Panc1 (cell line): Measurements from ENCODE around the gene INSIG2. TPM values are rescaled to one million over a fixed set of nuclear protein-coding genes. Genes with fewer than 3 reads are reported as not detected.

Experiments
- ATAC-seq: fragments of 200-7000 bp; cut with Tn5 transposase; 2 replicates; pipeline ENCODE4 v1.9.1; 2020; ENCODE audit warnings: mild to moderate bottlenecking, moderate library complexity
- BruUV-seq: library from RNA; stranded (reverse); fragments of 400-500 nt; replicated peaks from 2 replicates; lab custom pipeline; 2021; lab: Mats Ljungman, UMichigan
- CTCF ChIA-PET: fragments of 300-600 bp; sonication (Branson Sonifier 250); formaldehyde crosslinking; loops from one replicate; lab custom pipeline; 2022; ENCODE audit warnings: antibody characterized with exemption; lab: Charles Lee
- POLR2A ChIA-PET: fragments of 300-600 bp; sonication (Branson Sonifier 250); formaldehyde crosslinking; loops from one replicate; lab custom pipeline; 2022; ENCODE audit warnings: antibody characterized with exemption; lab: Charles Lee
- DNase-seq: peaks from one replicate; pipeline ENCODE4 v3.0.0-alpha.2; 2010; ENCODE audit warnings: low read depth, low spot score
- H3K27ac ChIP-seq: 2 replicates; pipeline ENCODE4 v1.5.1; 2011; ENCODE audit warnings: mild to moderate bottlenecking, low read length, inconsistent platforms
- H3K27me3 ChIP-seq: fragments of 200-500 bp; sonication (Bioruptor generic); 2 replicates; pipeline ENCODE4 v1.6.0; 2014; ENCODE audit warnings: low read length, inconsistent platforms; ENCODE audit not compliant: control insufficient read depth, insufficient read depth
- H3K36me3 ChIP-seq: fragments of 200-500 bp; sonication (Bioruptor generic); 2 replicates; pipeline ENCODE4 v1.5.1; 2014; ENCODE audit warnings: inconsistent platforms, mild to moderate bottlenecking, low read length, moderate library complexity; ENCODE audit not compliant: control insufficient read depth, insufficient read depth
- H3K4me1 ChIP-seq: 2 replicates; pipeline ENCODE4 v1.5.1; 2011; ENCODE audit warnings: inconsistent platforms, mild to moderate bottlenecking, low read length, moderate library complexity; ENCODE audit not compliant: control insufficient read depth, insufficient read depth
- H3K4me3 ChIP-seq, 2 experiments: 2 replicates each; pipeline ENCODE4 v1.5.1; 2011 to 2012; ENCODE audit warnings: low read depth in 2 of 2, low read length in 2 of 2, mild to moderate bottlenecking in 2 of 2, inconsistent platforms in 1 of 2, moderate library complexity in 1 of 2
- H3K9me3 ChIP-seq: fragments of 200-500 bp; sonication (Bioruptor generic); 2 replicates; pipeline ENCODE4 v1.5.1; 2014; ENCODE audit warnings: low read depth, mild to moderate bottlenecking, inconsistent platforms, low read length, moderate library complexity; ENCODE audit not compliant: control insufficient read depth, insufficient read depth
- POLR2AphosphoS5 ChIP-seq: IDR thresholded peaks from 2 replicates; pipeline ENCODE4 v1.6.1; 2012; ENCODE audit warnings: mild to moderate bottlenecking, low read depth, low read length, moderate library complexity
- SIN3A ChIP-seq: IDR thresholded peaks from 2 replicates; pipeline ENCODE4 v1.6.1; 2012; ENCODE audit warnings: low read depth, mild to moderate bottlenecking, low read length, moderate library complexity, borderline replicate concordance; ENCODE audit not compliant: insufficient read depth
- TCF7L2 ChIP-seq: IDR thresholded peaks from 2 replicates; pipeline ENCODE4 v1.6.1; 2011; ENCODE audit warnings: mild to moderate bottlenecking, low read depth, low read length, inconsistent platforms
- in situ Hi-C: cut with HindIII; loops from 2 replicates; pipeline ENCODE4 v1.10.0; 2016; ENCODE audit warnings: low sequenced_read_pairs, low pct_unique_long_range_greater_than_20kb
- intact Hi-C: fragments of 100-400 bp; cut with micrococcal nuclease; formaldehyde crosslinking; loops from one replicate; pipeline ENCODE4 v1.10.0; 2022; ENCODE audit not compliant: unreplicated experiment
- total RNA-seq: library from RNA; stranded (reverse); gene quantifications from one replicate; pipeline ENCODE4 v1.2.1, GENCODE V29; 2021; ENCODE audit not compliant: unreplicated experiment
- TF ChIP-seq, protein P1 (sequence below), 2 experiments: IDR thresholded peaks; 2 replicates each; pipeline ENCODE4 v1.6.1; 2011 to 2012; ENCODE audit warnings: low read depth in 2 of 2, control low read depth in 1 of 2, low read length in 1 of 2, mild to moderate bottlenecking in 1 of 2, moderate library complexity in 1 of 2; ENCODE audit not compliant: insufficient read depth in 1 of 2
- TF ChIP-seq, protein P2 (sequence below): fragments of 450-650 bp; IDR thresholded peaks from 2 replicates; pipeline ENCODE4 v1.5.1; 2017; ENCODE audit warnings: mild to moderate bottlenecking

INSIG2 gene
- total RNA-seq, 1 experiment from 2014 or later, result 9.9 TPM

DNA sequence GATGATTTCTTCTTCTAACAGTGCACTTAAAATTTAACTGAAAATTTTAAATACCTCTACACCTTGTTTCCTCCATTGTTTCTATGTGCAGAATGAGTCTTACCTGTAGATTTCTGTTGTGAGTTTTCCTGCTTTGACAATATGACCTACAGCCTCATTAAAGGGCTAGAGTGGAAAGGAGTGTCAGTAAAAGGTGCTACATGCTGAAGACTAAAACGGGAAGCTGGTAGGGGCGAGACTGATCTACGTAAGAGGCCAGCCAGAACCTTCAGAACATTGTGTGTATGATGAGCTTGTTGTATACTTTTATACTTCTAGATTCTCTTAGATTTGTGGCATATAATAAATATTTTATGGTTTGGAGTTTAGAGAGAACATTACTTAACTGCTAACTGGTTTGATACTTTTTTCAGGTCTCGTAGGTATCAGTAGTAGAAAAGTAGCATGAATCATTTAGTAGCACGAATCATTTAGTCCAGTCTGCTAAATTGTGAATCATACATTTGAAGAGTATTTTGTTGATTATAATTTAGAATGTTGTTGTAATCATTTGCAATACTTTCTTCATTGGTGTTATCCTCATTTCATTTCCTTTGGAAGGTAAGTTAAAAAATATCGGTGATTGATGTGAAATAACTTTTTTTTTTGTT, 14.3 kb downstream of the INSIG2 start:
- Histone ChIP-seq H3K4me1 (no peaks in the 10 kb centered on the region), H3K27me3 (no peaks in the 10 kb centered on the region), H3K36me3 (peaks cover 3% of the 10 kb centered on the region; the same call in 1 of the 2 replicates), H3K27ac (no peak overlapping the region), H3K9me3 (no peaks in the 10 kb centered on the region), H3K4me3 (no peak overlapping the region)
- POLR2A ChIA-PET, result no interaction called here
- intact Hi-C loops (no loop called here), in situ Hi-C loops (no loop called here)
- DNase-seq (no peak), ATAC-seq (no peak)
- CTCF ChIA-PET, result no interaction called here
- no peak for TF ChIP-seq SIN3A
- TF ChIP-seq POLR2AphosphoS5, result no peak
- TF ChIP-seq, protein P1, sequence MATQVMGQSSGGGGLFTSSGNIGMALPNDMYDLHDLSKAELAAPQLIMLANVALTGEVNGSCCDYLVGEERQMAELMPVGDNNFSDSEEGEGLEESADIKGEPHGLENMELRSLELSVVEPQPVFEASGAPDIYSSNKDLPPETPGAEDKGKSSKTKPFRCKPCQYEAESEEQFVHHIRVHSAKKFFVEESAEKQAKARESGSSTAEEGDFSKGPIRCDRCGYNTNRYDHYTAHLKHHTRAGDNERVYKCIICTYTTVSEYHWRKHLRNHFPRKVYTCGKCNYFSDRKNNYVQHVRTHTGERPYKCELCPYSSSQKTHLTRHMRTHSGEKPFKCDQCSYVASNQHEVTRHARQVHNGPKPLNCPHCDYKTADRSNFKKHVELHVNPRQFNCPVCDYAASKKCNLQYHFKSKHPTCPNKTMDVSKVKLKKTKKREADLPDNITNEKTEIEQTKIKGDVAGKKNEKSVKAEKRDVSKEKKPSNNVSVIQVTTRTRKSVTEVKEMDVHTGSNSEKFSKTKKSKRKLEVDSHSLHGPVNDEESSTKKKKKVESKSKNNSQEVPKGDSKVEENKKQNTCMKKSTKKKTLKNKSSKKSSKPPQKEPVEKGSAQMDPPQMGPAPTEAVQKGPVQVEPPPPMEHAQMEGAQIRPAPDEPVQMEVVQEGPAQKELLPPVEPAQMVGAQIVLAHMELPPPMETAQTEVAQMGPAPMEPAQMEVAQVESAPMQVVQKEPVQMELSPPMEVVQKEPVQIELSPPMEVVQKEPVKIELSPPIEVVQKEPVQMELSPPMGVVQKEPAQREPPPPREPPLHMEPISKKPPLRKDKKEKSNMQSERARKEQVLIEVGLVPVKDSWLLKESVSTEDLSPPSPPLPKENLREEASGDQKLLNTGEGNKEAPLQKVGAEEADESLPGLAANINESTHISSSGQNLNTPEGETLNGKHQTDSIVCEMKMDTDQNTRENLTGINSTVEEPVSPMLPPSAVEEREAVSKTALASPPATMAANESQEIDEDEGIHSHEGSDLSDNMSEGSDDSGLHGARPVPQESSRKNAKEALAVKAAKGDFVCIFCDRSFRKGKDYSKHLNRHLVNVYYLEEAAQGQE (IDR thresholded peaks at IDR 0.05; ENCODE audit: insufficient read depth in 1 of 2, low read depth in 2 of 2, low read length in 1 of 2), result no peak
- TF ChIP-seq TCF7L2, result no peak
- TF ChIP-seq, protein P2, sequence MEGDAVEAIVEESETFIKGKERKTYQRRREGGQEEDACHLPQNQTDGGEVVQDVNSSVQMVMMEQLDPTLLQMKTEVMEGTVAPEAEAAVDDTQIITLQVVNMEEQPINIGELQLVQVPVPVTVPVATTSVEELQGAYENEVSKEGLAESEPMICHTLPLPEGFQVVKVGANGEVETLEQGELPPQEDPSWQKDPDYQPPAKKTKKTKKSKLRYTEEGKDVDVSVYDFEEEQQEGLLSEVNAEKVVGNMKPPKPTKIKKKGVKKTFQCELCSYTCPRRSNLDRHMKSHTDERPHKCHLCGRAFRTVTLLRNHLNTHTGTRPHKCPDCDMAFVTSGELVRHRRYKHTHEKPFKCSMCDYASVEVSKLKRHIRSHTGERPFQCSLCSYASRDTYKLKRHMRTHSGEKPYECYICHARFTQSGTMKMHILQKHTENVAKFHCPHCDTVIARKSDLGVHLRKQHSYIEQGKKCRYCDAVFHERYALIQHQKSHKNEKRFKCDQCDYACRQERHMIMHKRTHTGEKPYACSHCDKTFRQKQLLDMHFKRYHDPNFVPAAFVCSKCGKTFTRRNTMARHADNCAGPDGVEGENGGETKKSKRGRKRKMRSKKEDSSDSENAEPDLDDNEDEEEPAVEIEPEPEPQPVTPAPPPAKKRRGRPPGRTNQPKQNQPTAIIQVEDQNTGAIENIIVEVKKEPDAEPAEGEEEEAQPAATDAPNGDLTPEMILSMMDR, result no peak
- no TSS peak for BruUV-seq

DNA sequence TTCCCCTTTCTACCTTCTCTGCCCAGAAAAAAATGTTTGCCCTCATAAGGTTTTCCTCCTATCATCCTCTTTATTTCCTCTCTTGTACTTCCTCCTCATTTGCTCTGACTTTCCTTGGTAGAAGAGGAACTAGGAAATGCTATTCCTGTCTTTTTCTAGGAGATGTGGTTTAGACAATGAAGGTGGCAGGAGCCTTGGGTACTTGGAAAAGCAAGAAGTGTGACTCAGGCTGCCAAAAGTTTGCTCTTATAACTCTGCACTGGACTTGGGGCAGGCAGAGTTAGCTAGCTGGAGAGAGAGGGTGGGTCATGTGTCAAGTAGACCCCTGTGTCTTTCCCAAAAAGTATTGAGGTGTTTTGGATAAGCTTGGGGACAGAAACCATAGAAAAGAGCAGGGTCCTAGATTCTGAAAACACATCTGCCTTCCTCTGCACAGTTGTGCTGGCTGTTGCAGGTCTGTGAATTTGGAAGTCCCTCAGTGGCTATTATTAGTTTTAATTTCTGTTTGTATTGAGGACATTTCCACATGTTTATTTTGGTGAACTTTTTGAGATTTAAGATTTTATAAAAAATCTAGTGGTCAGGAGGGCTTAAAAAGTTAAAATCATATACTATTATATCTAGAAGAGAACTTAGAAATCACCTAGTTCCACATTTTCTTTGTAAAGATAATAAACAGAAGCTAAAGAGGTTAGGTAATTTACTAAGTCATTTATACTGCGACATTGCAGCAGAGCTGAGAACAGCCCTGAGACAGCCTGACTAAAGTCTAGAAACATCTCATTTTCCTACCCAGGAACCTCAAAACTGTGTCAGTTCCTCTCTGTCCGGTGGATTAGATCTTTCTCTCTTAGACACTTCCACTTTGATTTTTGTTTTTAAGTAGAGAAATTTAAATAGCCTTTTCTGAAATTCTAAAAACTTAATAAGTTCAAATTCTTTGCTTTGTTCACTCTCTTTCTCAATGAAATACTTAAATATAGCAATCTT, 16.0 kb downstream of the INSIG2 start:
- Histone ChIP-seq H3K27me3 (no peaks in the 10 kb centered on the region), H3K4me1 (no peaks in the 10 kb centered on the region), H3K27ac (no peak overlapping the region), H3K36me3 (peaks cover 3% of the 10 kb centered on the region; the same call in 1 of the 2 replicates), H3K9me3 (no peaks in the 10 kb centered on the region), H3K4me3 (no peak overlapping the region)
- intact Hi-C loops (no loop called here), in situ Hi-C loops (no loop called here)
- POLR2A ChIA-PET, result no interaction called here
- ATAC-seq (no peak), DNase-seq (no peak)
- no TSS peak for BruUV-seq
- TF ChIP-seq, protein P2, result no peak
- TF ChIP-seq POLR2AphosphoS5, result no peak
- TF ChIP-seq TCF7L2, result no peak
- no peak for TF ChIP-seq SIN3A
- TF ChIP-seq, protein P1 (IDR thresholded peaks at IDR 0.05; ENCODE audit: insufficient read depth in 1 of 2, low read depth in 2 of 2, low read length in 1 of 2), result no peak
- CTCF ChIA-PET, result no interaction called here
